ENCODE data around the gene DLG2. TPM values are rescaled to one million over a fixed set of nuclear protein-coding genes. Genes with fewer than 3 reads are reported as not detected.

Gene DLG2
- total and polyA plus RNA-seq, 9 of the 15 experiments (the other 6 are each of a cell fraction or from before 2014, with no cell fraction given): 0.52 to 1.6 (median 0.95) TPM

DNA sequence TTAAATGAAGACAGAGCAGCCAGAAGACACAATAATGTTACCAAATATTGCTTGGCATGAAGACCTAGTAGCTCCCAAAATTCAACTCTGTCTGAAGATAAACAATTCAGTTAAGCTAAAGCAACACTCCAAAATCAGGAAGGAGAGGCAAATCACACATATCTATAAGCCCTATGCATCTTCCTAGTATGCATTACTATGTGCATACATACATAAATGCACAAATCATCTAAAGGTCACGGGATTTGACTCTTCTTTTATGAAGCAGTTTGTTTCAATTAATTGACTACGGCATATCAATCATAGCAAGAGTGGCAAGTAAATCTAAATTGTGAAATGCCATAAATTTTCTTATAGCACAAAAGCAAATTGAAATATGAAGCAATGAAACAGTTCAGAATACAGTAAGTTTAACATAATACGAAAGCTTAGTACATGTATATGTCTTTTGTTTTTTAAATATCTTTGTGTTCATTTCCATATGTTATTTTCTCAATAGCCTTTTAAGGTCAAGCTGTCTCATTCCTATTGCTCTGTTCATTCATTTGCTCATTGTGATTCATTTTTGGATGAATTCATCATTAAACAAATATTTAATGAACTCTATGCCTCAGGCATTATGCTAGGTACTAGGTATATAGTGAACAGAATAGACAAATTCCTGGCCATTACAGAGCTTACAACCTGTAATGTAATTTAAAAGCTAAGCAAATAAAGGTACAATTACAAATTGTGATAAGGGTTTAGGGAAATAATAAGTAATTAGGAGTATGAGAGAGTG lies 540.5 kb downstream of the DLG2 start (continued):
- TF ChIP-seq MECOM (CRISPR knock-in tag; IDR thresholded peaks at IDR 0.05) (no peak), TBL1XR1 (IDR thresholded peaks at IDR 0.05; ENCODE audit: low read length in 2 of 2) (no peak), U2AF2 (optimal IDR thresholded peaks at IDR 0.05; ENCODE audit: low read depth, low read length) (no peak), PHTF2 (CRISPR knock-in tag; IDR thresholded peaks at IDR 0.05) (no peak), PRPF4 (IDR thresholded peaks at IDR 0.05; ENCODE audit: insufficient read depth, low read depth, low read length, poor library complexity, severe bottlenecking) (no peak), C11orf30 (IDR thresholded peaks at IDR 0.05; ENCODE audit: low read depth) (no peak), E2F3 (CRISPR knock-in tag; IDR thresholded peaks at IDR 0.05) (no peak)

DNA sequence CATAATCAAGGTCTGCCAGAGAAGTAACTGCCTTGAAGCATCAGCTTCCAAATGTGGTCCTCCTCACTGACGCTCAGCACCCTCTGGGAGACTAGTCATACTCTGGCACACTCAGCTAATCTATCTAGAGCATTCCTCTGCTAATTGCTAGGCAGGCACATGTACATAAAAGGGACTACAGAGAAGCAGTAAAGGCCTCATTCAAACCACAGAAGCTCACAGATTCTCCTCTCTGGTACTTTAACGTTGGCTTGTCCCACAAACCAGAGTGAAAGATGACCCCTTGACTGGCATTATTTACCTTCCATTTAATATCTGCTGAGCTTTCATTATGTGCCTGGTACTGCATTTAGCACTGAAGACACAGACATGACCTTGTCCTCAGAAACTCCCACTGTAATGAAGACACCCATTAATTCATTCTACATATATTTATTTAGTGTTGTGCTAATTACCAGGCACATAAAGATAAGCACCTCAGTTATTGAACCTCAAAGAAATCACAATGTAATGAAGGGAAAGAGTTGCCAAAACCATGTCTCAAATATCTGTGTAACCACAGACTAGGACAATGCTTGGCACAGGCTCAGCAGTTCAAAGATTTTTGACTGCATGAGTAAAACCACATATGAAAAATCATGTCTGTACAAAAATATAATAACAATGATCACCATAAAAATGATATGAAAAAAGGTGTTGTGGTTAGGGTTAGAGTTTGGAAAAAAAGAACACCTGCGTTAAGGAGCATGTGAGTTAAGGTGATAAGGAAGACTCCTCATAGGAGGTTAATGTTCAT lies 550.4 kb downstream of the DLG2 start:
- DNase-seq (ENCODE audit: extremely low read depth in 1 of 4, low spot score in 3 of 4): no peak
- CTCF ChIA-PET (ENCODE audit: low intra/inter-chr PET ratio): no interaction called here
- Histone ChIP-seq H3K4me3 (no peak overlapping the region), H3K4me2 (ENCODE audit: insufficient read depth, low read length) (no peak overlapping the region), H2AFZ (ENCODE audit: low read depth, low read length) (no peak overlapping the region), H3K4me1 (replicated peaks in 1 of 2; ENCODE audit: control insufficient read depth in 2 of 2, insufficient read depth in 2 of 2, low read length in 2 of 2) (no peaks in the 10 kb centered on the region), H3K9me3 (replicated peaks; ENCODE audit: control insufficient read depth, insufficient read depth, low read depth, low read length) (no peaks in the 10 kb centered on the region; the same call in 1 of the 2 replicates), H3K27me3 (ENCODE audit: control insufficient read depth in 2 of 2, insufficient read depth in 2 of 2, low read length in 2 of 2) (no peaks in the 10 kb centered on the region), H3K27ac (ENCODE audit: extremely low read depth, low read depth, low read length) (no peak overlapping the region), H4K20me1 (replicated peaks; ENCODE audit: control insufficient read depth, insufficient read depth, low read length) (no peaks in the 10 kb centered on the region), H3K9me1 (ENCODE audit: control insufficient read depth, insufficient read depth, low read length) (no peaks in the 10 kb centered on the region), H3K36me3 (ENCODE audit: control insufficient read depth, insufficient read depth, low read length) (no peaks in the 10 kb centered on the region), H3K79me2 (ENCODE audit: control insufficient read depth, insufficient read depth, low read length) (no peaks in the 10 kb centered on the region), H3K9ac (ENCODE audit: insufficient read depth in 1 of 2, low read depth in 2 of 2, low read length in 2 of 2) (no peak overlapping the region)
- ATAC-seq: no peak
- intact Hi-C loops (cut with micrococcal nuclease): no loop called here
- in situ Hi-C loops (cut with MboI): no loop called here
- no peak for FAIRE-seq
- no TSS peak for BruUV-seq (replicated peaks)
- TF ChIP-seq ZBTB1 (CRISPR knock-in tag; IDR thresholded peaks at IDR 0.05; ENCODE audit: borderline replicate concordance, low read depth) (no peak), HDAC6 (IDR thresholded peaks at IDR 0.05; ENCODE audit: low read depth, low read length) (no peak)
- 0% methylated on average over 3 of the region's 3 CpGs for WGBS (ENCODE audit: insufficient coverage, low coverage, missing lambda C conversion rate)
- POLR2A ChIA-PET: no interaction called here

Measured in K562 (cell line).